Head of caudate nucleus (tissue), 42 donors: Measurements from ENCODE around the gene TCF15.

Source experiments
- DNase-seq, 42 donors: peaks; one replicate each; pipeline versions ENCODE4 v3.0.0 to v3.0.0-alpha.2; 2020 to 2021; ENCODE audit warnings: mixed read lengths in 7 of 42
- intact Hi-C: fragments of 100-400 bp; cut with DNase I; formaldehyde crosslinking; loops from one replicate; pipeline ENCODE4 v1.15.0; 2022

TCF15 gene

DNA sequence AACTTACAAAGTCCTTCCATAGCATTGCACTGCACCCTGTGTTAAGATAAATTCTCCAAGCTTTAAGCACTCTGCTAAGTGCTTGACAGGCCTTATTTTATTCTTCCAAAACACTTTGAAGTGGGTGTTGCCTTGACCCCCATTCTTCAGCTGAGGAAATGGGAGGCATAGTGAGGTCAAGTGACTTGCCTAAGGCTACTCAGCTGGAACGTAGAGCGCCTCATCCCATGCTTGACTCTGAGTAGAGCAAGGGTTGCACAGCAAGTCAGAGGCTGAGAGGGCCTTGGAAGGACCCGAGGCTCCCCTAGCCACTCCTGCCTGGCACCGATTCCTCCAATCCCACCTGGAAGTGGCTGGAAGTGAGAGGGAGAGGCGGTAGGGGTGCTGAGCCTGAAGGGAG is 46.9 kb downstream of the TCF15 start:
- DNase-seq, result no peak
- intact Hi-C loops, result loop anchor here (5.0 kb wide), 1 partner anchor 174 kb away; no protein-coding TSS in a partner anchor

DNA sequence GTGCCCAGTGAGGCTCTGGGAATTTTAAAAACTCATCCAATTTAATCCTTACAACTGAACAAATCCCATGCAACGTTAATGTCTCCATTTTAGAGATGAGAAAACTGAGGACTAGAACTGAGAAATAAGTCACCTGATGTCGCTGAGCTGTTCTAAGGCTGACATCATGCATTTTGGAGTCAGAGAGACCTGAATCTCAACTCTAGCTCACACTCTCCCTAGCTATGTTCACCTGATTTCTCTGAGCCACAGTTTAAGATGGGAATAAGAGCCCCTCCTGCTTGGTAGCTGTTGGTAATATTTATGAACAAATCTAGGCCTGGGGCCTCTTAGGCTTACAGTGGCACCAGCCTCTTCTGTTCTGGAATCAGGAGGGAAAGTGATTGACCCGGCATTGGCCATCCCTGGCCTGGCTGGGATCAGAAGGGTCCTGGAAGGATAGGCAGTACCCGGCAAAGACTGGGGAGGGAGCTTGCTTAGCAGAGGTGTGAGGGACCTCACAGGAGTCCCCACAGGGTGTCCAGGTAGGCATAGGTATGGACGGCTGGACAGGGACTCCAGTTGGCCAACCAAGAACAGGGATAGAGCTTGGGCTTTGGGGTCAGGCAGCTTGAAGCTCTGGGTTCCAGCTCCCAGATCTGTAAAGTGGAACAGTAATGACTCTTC is 47.7 kb downstream of the TCF15 start:
- intact Hi-C loops, result loop anchor here (5.0 kb wide), 1 partner anchor 175 kb away; no protein-coding TSS in a partner anchor
- DNase-seq, result no peak

DNA sequence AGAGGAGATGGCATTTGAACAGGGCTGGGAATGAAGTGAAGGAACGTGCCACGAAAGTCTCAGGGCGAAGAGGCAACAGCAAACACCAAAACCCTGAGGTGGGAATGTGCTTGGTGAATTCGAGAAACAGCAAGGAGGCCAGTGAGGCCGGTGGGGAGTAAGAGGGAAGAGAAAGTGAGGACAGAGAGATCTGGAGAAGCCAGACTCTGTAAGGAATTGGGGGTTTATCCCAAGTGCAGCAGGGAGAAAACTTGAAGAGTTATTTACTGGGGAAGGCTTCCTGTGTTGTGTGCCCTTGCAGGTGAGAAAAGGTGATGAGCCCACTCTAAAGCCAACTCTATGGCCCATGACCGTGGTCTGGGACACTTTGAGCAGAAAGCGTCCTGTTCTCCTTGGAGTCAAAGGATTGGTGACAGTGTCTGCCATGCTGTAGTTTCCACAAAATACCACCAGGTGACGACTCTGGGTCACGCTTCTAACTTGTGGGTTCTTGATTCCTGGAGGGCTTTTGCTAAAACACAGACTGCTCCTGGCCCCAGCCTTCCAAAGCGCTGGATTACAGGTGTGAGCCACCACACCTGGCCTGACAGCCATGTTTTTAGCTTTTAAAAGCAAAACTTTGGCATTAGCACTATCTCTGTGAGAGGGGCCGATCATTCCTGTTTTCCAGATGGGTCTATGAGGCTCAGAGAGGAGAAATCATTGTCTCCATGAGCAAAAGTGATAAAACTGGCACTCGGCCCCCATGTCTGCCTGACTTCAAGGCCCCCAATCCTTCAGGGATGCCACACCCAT is 48.5 kb downstream of the TCF15 start:
- DNase-seq, result peak in 41 of 42 donors; percentile 29 to 86 (median 67)
- intact Hi-C loops, result loop anchor here (5.0 kb wide), 1 partner anchor 176 kb away; no protein-coding TSS in a partner anchor

GRCh38 chr20:560680-561079 is 49.4 kb downstream of the TCF15 start:
- intact Hi-C loops, result loop anchor here (5.0 kb wide), 1 partner anchor 177 kb away; no protein-coding TSS in a partner anchor
- DNase-seq, result no peak

DNA sequence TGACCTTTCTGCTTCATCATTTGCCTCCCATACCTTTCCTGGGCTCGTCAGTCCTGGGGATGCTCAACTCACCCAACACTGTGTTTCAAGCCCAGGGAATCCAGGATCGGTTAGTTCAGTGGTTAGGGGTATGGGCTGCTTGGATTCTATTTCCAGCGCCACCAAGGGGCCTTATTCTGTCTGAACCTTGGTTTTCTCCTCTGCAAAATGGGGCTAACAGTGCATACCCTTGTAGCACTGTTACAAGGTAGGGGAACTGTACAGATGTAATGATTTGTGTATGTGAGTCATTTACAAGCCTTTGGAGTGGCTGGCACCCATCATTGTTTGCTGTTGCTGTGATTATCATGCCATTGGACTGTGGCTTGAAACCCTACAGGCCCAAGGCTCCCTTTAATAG is 52.0 kb downstream of the TCF15 start:
- no peak for DNase-seq
- intact Hi-C loops, result no loop called here

- no peak for DNase-seq
- intact Hi-C loops, result no loop called here
Observed at GRCh38 chr20:556984-557383, 53.1 kb downstream of the TCF15 start.

DNA sequence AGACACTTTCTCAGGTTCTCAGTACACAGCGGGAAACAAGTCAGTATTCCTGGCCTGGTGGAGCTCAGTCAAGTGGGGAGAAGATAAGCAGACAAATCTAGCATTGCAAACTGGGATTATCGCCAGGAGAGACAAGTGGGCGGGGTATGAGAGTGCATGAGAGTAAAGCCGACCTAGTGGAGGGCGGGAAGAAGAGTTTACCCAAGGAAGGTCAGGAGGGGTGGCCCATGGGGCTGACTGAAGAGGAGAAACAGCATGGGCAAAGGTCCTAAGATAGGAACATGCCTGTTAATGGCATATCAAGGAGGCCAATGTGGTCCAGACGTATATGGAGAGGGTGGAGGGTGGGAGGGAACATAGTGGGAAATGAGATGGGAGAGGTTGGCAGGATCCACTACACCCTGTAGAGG is 54.1 kb downstream of the TCF15 start:
- DNase-seq, result no peak
- intact Hi-C loops, result no loop called here
